Ecto neural progenitor cell (in vitro differentiated cells): Measurements from ENCODE around the gene ERAL1.
"Not testable (repeated sequence)": the region's sequence is repeated elsewhere in the genome, so short reads cannot be mapped to it uniquely, and the experiment has no call there.

ENCODE experiments used
- DNase-seq: peaks from one replicate; pipeline ENCODE4 v3.0.0-alpha.2; 2018; ENCODE audit warnings: low spot score

The ERAL1 gene

DNA sequence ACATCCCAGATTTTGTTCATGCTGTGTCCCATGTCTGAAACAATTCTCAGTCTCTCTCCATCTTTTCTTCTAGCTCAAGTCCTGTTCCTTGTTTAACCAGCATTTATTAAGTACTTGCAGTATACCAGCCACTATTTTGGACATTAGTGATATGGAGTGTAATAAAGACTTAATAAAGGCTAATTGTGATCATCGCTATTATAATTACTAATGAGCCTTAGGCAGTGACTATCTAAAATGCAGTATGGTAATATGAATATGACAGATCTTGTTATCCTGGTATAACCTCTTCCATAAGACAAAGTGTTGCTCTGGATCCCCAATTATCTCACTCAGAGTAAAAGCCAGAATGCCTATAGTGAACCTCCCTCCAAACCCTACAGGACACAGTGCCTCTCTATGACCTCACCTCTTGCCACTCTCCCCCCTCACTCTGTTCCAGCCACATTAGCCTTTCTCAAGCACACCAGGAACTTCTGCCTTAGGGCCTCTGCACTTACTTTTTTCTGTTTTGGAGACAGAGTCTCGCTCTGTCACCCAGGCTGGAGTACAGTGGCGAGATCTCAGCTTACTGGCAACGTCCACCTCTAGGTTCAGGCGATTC is 44.5 kb downstream of the ERAL1 start:
- no peak for DNase-seq

GRCh38 chr17:28900986-28901726 is 46.3 kb downstream of the ERAL1 start:
- DNase-seq: no peak

DNA sequence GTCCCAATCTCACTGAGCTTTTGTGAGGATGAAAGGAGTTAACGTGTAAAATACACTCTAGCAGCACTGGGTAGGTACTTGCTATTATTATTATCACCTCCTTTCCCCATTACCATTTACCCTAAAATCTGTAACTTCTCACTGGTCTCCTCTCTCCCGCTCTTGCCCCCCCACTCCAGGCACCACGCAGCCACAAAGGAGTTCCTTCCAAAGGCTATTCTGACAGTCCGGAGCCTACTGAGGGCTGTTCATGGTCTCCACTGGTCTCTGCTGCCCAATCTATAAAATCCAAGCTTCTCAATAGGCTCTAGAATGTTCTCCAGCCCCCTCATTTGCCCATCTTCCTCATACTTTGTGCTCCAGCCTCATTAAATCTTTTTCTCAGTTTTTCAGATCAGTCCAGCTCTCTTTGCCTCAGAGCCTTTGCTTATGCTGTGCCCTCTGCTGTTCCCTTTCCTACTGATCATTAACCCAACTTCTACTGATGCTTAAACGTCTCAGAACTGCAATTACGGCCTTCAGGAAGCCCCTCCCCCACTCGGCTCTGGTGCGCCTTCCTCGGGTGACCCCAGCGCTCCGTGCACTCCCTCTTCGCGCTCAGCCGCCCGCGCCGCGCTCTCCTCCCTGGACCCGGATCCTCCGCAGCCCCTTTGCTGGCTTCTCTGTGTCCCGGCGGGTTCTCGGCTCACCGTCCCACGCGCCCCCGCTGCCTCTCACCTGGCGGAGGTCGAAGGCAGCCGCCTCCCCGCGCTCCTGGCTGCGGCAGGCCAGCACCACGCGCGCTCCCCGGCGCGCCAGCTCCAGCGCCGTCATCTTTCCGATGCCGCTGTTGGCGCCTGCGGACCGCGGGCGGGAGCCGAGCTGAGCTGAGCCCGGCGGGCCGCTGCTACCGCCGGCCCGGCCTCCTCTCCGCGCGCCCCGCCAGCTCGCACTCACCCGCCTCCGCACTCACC is 47.3 kb downstream of the ERAL1 start:
- DNase-seq: no peak

GRCh38 chr17:28902819-28903545 is 48.2 kb downstream of the ERAL1 start, which contains the start of gene DHRS13:
TSS of gene DHRS13 (minus strand) at chr17:28903079. CDS start at chr17:28902944, 135 bp downstream.
- DNase-seq: peak; percentile 98

DNA sequence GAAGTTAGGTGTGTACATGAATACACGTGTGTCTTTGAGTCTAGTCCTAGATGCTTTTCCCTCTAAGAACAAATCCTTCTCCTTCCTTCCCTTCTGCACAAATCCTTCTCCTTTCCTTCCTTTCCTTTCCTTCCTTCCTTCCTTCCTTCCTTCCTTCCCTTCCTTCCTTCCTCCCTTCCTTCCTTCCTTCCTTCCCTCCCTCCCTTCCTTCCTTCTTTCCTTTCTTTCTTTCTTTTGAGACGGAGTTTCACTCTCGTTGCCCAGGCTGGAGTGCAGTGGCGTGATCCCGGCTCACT is 48.7 kb downstream of the ERAL1 start:
- not testable (repeated sequence) for DNase-seq

DNA sequence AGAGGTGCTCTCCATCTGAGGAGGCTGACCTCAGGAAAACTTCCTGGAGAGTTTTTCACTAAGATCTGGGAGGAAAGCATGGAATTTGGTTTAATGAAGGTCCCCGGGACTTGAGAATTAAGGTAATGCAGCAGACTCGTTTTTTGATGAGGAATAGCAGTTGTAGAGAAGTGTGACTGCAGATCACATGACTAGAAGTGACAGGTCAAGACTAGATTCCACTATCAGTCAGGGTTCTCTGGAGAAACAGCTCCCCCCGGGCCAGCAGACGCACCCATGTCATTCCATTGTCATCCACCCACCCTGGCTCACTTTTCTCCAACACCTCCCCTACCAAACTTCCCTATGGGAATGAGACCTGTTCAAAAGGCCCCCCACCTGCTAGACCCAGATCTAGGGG is 50.0 kb downstream of the ERAL1 start:
- no peak for DNase-seq

DNA sequence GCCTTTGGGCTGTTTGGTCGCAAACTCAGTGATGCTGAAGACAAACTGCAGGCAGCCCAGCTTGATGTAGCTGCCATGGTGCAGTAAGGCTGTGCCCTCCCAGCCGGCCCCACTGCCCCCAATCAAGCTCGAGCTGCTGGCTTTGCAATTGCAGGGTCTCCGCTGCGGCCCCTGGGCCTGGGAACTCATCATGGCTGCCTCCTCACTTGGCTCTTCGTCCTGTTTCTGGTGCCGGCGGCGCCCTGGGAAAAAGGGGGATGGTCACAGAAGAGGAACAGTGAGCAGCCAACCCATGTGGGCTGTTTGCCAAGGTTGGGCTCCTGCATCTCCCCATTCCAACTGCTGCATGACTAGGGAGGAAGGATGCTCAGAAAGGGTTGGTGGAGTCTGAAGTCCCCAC is 51.5 kb downstream of the ERAL1 start:
- DNase-seq: no peak

DNA sequence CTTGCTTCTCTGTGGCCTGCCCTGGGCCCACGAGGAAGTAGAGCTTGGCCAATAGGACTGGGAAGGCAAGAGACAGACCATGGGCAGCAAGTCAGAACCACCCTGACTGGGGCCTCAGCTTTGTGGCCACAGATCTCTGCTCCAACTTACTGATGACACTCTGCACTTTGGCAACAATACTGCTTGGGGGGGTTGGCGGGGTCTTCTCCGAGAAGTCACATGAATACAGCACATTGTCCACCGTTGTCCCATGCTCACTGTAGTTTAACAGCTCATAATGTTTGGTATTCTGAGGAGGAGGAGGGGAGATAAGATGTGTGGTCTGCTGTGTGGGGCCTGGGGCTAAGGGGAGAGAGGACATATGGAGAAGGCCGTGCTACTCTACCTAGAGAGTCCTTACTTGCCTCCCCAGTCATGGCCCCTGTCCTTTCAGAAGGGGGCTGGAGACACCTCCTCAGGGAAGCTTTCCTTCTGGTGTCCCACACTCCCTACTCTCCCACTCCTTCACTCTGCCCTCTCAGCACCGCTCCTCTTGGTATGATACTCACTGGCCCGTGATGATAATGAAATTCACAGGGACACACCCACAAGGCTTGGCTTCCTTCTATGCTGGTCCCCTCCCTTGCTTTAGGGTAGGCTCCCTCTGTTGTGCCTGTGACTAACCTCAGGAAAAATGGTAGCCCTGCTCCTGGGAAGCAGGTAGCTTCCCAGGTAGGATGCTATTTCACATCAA is 52.1 kb downstream of the ERAL1 start:
- DNase-seq: no peak

- no peak for DNase-seq
Measured at GRCh38 chr17:28907709-28908475, 53.1 kb downstream of the ERAL1 start.

- DNase-seq: no peak
Measured at GRCh38 chr17:28908640-28909167, 53.9 kb downstream of the ERAL1 start.

DNA sequence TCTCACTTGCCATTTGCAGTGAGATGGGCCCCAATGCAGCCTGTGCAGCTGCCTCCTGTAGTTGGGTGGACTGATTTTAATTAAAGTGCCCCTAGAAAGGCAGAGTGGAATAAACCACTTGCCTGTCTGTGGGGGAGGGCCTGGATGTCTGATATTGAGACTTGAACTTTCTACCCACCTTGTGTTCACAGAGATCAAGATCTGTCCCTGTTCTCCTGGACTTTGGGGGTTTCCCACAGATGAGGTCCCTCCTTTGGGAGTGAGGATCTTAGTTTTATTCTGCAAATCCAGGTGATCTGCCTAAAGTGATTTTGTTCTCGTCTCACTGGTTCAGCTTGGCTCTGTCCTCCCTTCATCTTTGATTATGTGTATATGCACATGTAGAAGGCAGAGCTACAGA is 55.7 kb downstream of the ERAL1 start:
- no peak for DNase-seq
